Measurements from ENCODE around the gene TACC3. TPM values are rescaled to one million over a fixed set of nuclear protein-coding genes. Genes with fewer than 3 reads are reported as not detected.

TACC3 gene
- total RNA-seq, 1 experiment from 2014 or later = 207 TPM

DNA sequence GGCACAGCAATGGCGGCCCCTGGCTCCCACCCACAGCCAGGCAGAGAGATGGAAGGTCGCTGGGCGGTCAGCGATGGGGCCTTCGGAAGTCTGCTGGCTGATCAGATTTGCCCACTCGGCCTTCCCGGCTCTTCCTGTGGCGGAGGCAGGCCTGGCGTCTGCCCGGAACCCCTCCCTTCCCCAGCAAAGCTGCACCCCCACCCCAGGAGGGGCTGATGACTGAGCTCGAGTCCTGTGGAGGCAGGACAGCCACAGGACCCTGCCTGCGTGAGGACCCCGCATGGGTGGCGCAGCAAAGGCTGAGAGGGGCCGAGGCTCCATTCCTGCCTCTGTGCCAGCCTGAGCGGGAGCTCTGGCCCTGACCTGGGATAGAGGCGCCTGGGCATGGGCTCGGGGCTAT is 34.8 kb downstream of the TACC3 start:
- Mint-ChIP-seq H3K27me3 (ENCODE audit: low read depth) (no peaks in the 10 kb centered on the region), H3K27ac (no peak overlapping the region), H3K9me3 (no peaks in the 10 kb centered on the region), H3K36me3 (no peaks in the 10 kb centered on the region), H3K4me1 (no peaks in the 10 kb centered on the region), H3K4me3 (no peak overlapping the region)
- POLR2A ChIA-PET = no interaction called here
- CTCF ChIA-PET = interaction anchor here (0.9 to 1.0 kb wide), 2 partner anchors 12 to 54 kb away, joined by 3 to 4 read pairs; no protein-coding TSS in a partner anchor
- ATAC-seq (no peak), DNase-seq (ENCODE audit: low spot score) (no peak)
- TF ChIP-seq GTF2I (CRISPR knock-in tag; conservative IDR thresholded peaks at IDR 0.05) (no peak), ELF4 (CRISPR knock-in tag; IDR thresholded peaks at IDR 0.05; ENCODE audit: low read depth) (no peak), ETV6 (CRISPR knock-in tag; IDR thresholded peaks at IDR 0.05) (no peak)
- TF ChIP-seq, protein P1, sequence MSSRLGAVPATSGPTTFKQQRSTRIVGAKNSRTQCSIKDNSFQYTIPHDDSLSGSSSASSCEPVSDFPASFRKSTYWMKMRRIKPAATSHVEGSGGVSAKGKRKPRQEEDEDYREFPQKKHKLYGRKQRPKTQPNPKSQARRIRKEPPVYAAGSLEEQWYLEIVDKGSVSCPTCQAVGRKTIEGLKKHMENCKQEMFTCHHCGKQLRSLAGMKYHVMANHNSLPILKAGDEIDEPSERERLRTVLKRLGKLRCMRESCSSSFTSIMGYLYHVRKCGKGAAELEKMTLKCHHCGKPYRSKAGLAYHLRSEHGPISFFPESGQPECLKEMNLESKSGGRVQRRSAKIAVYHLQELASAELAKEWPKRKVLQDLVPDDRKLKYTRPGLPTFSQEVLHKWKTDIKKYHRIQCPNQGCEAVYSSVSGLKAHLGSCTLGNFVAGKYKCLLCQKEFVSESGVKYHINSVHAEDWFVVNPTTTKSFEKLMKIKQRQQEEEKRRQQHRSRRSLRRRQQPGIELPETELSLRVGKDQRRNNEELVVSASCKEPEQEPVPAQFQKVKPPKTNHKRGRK (CRISPR knock-in tag; IDR thresholded peaks at IDR 0.05; ENCODE audit: borderline replicate concordance) = no peak
- TF ChIP-seq, protein P2, sequence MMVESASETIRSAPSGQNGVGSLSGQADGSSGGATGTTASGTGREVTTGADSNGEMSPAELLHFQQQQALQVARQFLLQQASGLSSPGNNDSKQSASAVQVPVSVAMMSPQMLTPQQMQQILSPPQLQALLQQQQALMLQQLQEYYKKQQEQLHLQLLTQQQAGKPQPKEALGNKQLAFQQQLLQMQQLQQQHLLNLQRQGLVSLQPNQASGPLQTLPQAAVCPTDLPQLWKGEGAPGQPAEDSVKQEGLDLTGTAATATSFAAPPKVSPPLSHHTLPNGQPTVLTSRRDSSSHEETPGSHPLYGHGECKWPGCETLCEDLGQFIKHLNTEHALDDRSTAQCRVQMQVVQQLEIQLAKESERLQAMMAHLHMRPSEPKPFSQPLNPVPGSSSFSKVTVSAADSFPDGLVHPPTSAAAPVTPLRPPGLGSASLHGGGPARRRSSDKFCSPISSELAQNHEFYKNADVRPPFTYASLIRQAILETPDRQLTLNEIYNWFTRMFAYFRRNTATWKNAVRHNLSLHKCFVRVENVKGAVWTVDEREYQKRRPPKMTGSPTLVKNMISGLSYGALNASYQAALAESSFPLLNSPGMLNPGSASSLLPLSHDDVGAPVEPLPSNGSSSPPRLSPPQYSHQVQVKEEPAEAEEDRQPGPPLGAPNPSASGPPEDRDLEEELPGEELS (CRISPR knock-in tag; IDR thresholded peaks at IDR 0.05) = no peak

DNA sequence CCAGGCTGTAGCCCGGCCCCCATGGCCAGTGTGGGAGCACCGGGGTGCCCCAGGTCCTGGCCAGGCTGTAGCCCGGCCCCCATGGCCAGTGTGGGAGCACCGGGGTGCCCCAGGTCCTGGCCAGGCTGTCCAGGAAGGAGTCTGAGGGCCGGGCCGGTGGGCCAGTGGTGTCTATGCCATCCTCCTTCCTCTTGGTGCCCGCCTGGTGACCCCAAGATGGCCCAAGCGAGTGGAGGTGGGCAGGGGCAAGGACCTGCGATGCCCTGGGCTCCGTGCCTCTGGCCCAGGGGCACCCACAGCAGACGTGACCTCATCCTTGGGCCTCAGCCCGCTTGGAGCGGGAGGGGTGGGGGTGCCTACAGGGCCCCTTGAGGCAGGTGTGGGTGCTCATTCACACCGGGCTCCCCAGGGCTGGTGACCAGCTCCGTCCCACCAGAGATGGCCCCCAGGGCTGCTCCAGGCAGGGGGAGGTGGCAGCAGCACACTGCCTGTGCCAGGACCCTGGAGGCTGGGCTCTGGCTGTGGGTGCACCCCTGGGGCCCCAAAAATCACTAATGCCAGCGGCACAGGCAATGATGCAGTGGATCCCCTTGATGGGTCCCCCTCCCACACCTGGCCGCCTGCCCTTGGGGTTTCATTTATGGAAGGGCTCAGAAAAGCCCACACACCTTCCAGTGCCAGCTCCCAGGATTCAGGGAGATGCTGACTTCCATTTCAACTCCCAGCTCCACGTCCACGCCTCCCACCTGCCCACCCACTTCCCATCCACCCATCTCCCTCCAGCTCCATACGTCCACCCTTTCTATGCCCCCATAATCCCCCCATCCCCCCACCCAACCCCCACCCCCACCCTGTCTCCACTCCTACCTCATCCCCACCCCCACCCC is 35.8 kb downstream of the TACC3 start:
- no peaks in the 10 kb centered on the region for H3K9me3 Mint-ChIP-seq
- no peaks in the 10 kb centered on the region for H3K4me1 Mint-ChIP-seq
- TF ChIP-seq FOXJ3 (CRISPR knock-in tag; IDR thresholded peaks at IDR 0.05; ENCODE audit: borderline replicate concordance) (no peak), GTF2I (CRISPR knock-in tag; conservative IDR thresholded peaks at IDR 0.05) (no peak), FOXK1 (CRISPR knock-in tag; IDR thresholded peaks at IDR 0.05) (no peak), ZNF416 (CRISPR knock-in tag; IDR thresholded peaks at IDR 0.05) (no peak), MYBL2 (CRISPR knock-in tag; IDR thresholded peaks at IDR 0.05) (no peak), ZNF317 (CRISPR knock-in tag; IDR thresholded peaks at IDR 0.05; ENCODE audit: borderline replicate concordance, low read depth) (no peak), OVOL2 (CRISPR knock-in tag; IDR thresholded peaks at IDR 0.05; ENCODE audit: borderline replicate concordance) (no peak), GRHL2 (CRISPR knock-in tag; IDR thresholded peaks at IDR 0.05; ENCODE audit: insufficient replicate concordance, severe bottlenecking) (no peak), JAZF1 (CRISPR knock-in tag; IDR thresholded peaks at IDR 0.05) (no peak), SMAD4 (CRISPR knock-in tag; IDR thresholded peaks at IDR 0.05) (no peak), TEAD4 (CRISPR knock-in tag; IDR thresholded peaks at IDR 0.05) (no peak), KAT7 (CRISPR knock-in tag; IDR thresholded peaks at IDR 0.05; ENCODE audit: borderline replicate concordance) (no peak), ATF1 (CRISPR knock-in tag; IDR thresholded peaks at IDR 0.05) (no peak)
- TF ChIP-seq, protein P3, sequence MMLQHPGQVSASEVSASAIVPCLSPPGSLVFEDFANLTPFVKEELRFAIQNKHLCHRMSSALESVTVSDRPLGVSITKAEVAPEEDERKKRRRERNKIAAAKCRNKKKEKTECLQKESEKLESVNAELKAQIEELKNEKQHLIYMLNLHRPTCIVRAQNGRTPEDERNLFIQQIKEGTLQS (CRISPR knock-in tag; conservative IDR thresholded peaks at IDR 0.05) = no peak
- TF ChIP-seq, protein P4, sequence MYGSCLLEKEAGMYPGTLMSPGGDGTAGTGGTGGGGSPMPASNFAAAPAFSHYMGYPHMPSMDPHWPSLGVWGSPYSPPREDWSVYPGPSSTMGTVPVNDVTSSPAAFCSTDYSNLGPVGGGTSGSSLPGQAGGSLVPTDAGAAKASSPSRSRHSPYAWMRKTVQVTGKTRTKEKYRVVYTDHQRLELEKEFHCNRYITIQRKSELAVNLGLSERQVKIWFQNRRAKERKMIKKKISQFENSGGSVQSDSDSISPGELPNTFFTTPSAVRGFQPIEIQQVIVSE (CRISPR knock-in tag; IDR thresholded peaks at IDR 0.05; ENCODE audit: borderline replicate concordance) = no peak
- TF ChIP-seq, protein P5, sequence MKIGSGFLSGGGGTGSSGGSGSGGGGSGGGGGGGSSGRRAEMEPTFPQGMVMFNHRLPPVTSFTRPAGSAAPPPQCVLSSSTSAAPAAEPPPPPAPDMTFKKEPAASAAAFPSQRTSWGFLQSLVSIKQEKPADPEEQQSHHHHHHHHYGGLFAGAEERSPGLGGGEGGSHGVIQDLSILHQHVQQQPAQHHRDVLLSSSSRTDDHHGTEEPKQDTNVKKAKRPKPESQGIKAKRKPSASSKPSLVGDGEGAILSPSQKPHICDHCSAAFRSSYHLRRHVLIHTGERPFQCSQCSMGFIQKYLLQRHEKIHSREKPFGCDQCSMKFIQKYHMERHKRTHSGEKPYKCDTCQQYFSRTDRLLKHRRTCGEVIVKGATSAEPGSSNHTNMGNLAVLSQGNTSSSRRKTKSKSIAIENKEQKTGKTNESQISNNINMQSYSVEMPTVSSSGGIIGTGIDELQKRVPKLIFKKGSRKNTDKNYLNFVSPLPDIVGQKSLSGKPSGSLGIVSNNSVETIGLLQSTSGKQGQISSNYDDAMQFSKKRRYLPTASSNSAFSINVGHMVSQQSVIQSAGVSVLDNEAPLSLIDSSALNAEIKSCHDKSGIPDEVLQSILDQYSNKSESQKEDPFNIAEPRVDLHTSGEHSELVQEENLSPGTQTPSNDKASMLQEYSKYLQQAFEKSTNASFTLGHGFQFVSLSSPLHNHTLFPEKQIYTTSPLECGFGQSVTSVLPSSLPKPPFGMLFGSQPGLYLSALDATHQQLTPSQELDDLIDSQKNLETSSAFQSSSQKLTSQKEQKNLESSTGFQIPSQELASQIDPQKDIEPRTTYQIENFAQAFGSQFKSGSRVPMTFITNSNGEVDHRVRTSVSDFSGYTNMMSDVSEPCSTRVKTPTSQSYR (CRISPR knock-in tag; IDR thresholded peaks at IDR 0.05) = no peak
- no peak overlapping the region for H3K27ac Mint-ChIP-seq
- H3K27me3 Mint-ChIP-seq (ENCODE audit: low read depth) = no peaks in the 10 kb centered on the region
- no peak overlapping the region for H3K4me3 Mint-ChIP-seq
- ATAC-seq (no peak), DNase-seq (ENCODE audit: low spot score) (no peak)
- ChIA-PET POLR2A (interaction anchor here (1.3 kb wide), 1 partner anchor 36 kb away, joined by 3 read pairs; the partner anchor contains the start of gene FGFR3), CTCF (interaction anchor here (0.7 to 4.7 kb wide), 6 partner anchors 9 to 154 kb away, joined by 3 to 44 read pairs (median 4); no protein-coding TSS in a partner anchor)
- no peaks in the 10 kb centered on the region for H3K36me3 Mint-ChIP-seq

All from WTC11 (cell line).